ENCODE measurements around the gene TMEM245. TPM values are rescaled to one million over a fixed set of nuclear protein-coding genes. Genes with fewer than 3 reads are reported as not detected.

The TMEM245 gene
- total RNA-seq, 1 experiment from 2014 or later: 59.8 TPM

DNA sequence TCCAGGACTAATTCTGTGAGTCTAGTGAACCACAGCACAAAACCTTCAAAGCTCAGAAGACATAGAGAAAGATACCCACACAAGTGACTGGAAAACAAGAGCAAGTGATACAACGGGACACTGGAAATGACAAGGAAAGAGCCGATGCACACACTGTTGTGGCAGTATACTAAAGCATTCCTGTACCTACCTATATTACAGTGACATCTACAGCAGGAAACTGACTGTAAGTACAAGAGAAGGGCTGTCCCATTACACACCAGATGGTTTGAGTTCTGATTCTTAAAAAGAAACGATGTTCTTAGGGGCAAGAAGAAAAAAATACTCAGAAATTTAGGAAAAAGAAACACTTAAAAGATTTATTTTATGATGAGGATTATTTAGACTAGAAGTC is 18.5 kb downstream of the TMEM245 start:
- TF ChIP-seq, protein P1, sequence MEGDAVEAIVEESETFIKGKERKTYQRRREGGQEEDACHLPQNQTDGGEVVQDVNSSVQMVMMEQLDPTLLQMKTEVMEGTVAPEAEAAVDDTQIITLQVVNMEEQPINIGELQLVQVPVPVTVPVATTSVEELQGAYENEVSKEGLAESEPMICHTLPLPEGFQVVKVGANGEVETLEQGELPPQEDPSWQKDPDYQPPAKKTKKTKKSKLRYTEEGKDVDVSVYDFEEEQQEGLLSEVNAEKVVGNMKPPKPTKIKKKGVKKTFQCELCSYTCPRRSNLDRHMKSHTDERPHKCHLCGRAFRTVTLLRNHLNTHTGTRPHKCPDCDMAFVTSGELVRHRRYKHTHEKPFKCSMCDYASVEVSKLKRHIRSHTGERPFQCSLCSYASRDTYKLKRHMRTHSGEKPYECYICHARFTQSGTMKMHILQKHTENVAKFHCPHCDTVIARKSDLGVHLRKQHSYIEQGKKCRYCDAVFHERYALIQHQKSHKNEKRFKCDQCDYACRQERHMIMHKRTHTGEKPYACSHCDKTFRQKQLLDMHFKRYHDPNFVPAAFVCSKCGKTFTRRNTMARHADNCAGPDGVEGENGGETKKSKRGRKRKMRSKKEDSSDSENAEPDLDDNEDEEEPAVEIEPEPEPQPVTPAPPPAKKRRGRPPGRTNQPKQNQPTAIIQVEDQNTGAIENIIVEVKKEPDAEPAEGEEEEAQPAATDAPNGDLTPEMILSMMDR (conservative IDR thresholded peaks at IDR 0.05; ENCODE audit: low read depth, low read length): no peak
- no peak for TF ChIP-seq EZH2 (IDR thresholded peaks at IDR 0.05; ENCODE audit: borderline replicate concordance, low read depth, low read length, poor library complexity, severe bottlenecking)
- H3K36me3 ChIP-seq (ENCODE audit: insufficient read depth, low read length, poor library complexity, severe bottlenecking): peaks cover 25% of the 10 kb centered on the region
- no peaks in the 10 kb centered on the region for H3K27me3 ChIP-seq (replicated peaks; ENCODE audit: insufficient read depth, low read depth, low read length, poor library complexity)
- ChIA-PET CTCF (no interaction called here), POLR2A (ENCODE audit: low non-redundant PET) (no interaction called here)
- no peak overlapping the region for H3K4me3 ChIP-seq (ENCODE audit: low read depth, low read length, poor library complexity, severe bottlenecking)
- DNase-seq (ENCODE audit: low spot score): no peak
- intact Hi-C loops (cut with micrococcal nuclease; ENCODE audit: unreplicated experiment): no loop called here
- BruUV-seq (replicated peaks): no TSS peak
- H3K4me1 ChIP-seq (ENCODE audit: insufficient read depth, low read length, poor library complexity, severe bottlenecking): peaks cover 21% of the 10 kb centered on the region
- H3K27ac ChIP-seq (ENCODE audit: low read depth, low read length, poor library complexity, severe bottlenecking): no peak overlapping the region
- peaks cover 3% of the 10 kb centered on the region for H3K9me3 ChIP-seq (ENCODE audit: low read depth, low read length, poor library complexity, severe bottlenecking)

DNA sequence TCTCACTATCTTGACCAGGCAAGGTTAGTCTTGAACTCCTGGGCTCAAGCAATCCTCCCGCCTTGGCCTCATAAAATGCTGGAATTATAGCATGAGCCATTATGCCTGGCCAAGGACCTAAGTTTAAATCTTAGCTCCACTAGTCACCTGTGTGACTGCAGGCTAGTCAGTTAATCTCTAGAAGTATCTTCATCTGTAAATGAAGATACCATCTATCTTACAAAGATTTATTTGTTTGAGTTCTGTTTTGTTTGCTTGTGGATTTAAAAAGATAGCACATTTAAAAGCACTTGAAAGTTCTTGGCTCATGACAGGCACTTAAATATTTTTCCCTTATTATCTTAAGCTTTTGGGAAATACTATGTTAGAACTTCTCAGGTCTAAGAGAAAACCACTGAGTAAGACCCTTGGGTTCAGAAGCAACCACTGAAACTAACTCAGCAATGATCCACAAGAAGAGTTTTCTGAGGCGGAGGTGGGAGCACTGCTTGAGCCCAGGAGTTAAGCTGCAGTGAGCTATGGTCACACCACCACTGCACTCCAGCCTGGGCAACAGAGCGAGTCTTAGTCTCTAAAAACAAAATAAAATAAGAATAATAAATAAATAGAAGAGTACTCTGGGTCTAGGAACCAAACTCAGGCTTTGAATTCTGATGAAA is 19.1 kb downstream of the TMEM245 start:
- no peak for DNase-seq (ENCODE audit: low spot score)
- peaks cover 3% of the 10 kb centered on the region for H3K9me3 ChIP-seq (ENCODE audit: low read depth, low read length, poor library complexity, severe bottlenecking)
- H3K4me1 ChIP-seq (ENCODE audit: insufficient read depth, low read length, poor library complexity, severe bottlenecking): peaks cover 21% of the 10 kb centered on the region
- intact Hi-C loops (cut with micrococcal nuclease; ENCODE audit: unreplicated experiment): no loop called here
- no peak overlapping the region for H3K27ac ChIP-seq (ENCODE audit: low read depth, low read length, poor library complexity, severe bottlenecking)
- TF ChIP-seq, protein P1 (conservative IDR thresholded peaks at IDR 0.05; ENCODE audit: low read depth, low read length): no peak
- no peak for TF ChIP-seq EZH2 (IDR thresholded peaks at IDR 0.05; ENCODE audit: borderline replicate concordance, low read depth, low read length, poor library complexity, severe bottlenecking)
- no TSS peak for BruUV-seq (replicated peaks)
- ChIA-PET POLR2A (ENCODE audit: low non-redundant PET) (no interaction called here), CTCF (no interaction called here)
- no peaks in the 10 kb centered on the region for H3K27me3 ChIP-seq (replicated peaks; ENCODE audit: insufficient read depth, low read depth, low read length, poor library complexity)
- H3K36me3 ChIP-seq (ENCODE audit: insufficient read depth, low read length, poor library complexity, severe bottlenecking): peaks cover 25% of the 10 kb centered on the region
- no peak overlapping the region for H3K4me3 ChIP-seq (ENCODE audit: low read depth, low read length, poor library complexity, severe bottlenecking)

DNA sequence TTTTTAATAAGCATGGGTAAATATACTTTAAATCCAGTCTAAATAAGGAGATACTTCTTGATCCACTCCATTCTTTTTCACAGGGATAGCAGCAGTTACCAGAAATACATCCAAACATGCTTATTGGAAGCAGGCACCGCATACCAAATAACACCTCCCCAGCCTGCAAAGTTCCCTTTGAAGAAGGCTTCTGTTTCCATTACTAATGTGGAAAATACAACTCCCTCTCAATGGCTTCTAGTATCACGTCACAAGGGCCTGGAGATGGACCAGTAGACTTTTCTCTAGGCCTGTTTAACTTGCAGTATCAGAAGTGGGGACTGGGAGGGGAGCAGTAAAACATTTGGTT is 20.8 kb downstream of the TMEM245 start:
- POLR2A ChIA-PET (ENCODE audit: low non-redundant PET): no interaction called here
- Histone ChIP-seq H3K36me3 (ENCODE audit: insufficient read depth, low read length, poor library complexity, severe bottlenecking) (peaks cover 17% of the 10 kb centered on the region), H3K27me3 (replicated peaks; ENCODE audit: insufficient read depth, low read depth, low read length, poor library complexity) (no peaks in the 10 kb centered on the region), H3K4me3 (ENCODE audit: low read depth, low read length, poor library complexity, severe bottlenecking) (no peak overlapping the region), H3K9me3 (ENCODE audit: low read depth, low read length, poor library complexity, severe bottlenecking) (peaks cover 3% of the 10 kb centered on the region), H3K4me1 (ENCODE audit: insufficient read depth, low read length, poor library complexity, severe bottlenecking) (peaks cover 21% of the 10 kb centered on the region), H3K27ac (ENCODE audit: low read depth, low read length, poor library complexity, severe bottlenecking) (peak overlapping the region; percentile 74)
- DNase-seq (ENCODE audit: low spot score): no peak
- no TSS peak for BruUV-seq (replicated peaks)
- TF ChIP-seq EZH2 (IDR thresholded peaks at IDR 0.05; ENCODE audit: borderline replicate concordance, low read depth, low read length, poor library complexity, severe bottlenecking): no peak
- TF ChIP-seq, protein P1 (conservative IDR thresholded peaks at IDR 0.05; ENCODE audit: low read depth, low read length): no peak
- CTCF ChIA-PET: no interaction called here
- intact Hi-C loops (cut with micrococcal nuclease; ENCODE audit: unreplicated experiment): no loop called here
